ENCODE data around the gene TTC34. TPM values are rescaled to one million over a fixed set of nuclear protein-coding genes. Genes with fewer than 3 reads are reported as not detected.

The TTC34 gene
- polyA plus RNA-seq, 1 of the 3 experiments (the other 2 are of a cell fraction), result 0.16 TPM

- Histone ChIP-seq H4K20me1 (ENCODE audit: insufficient read depth) (no peaks in the 10 kb centered on the region), H2AFZ (ENCODE audit: low read depth) (no peak overlapping the region), H3K9me3 (no peaks in the 10 kb centered on the region), H3K4me2 (no peak overlapping the region), H3K79me2 (ENCODE audit: insufficient read depth) (no peaks in the 10 kb centered on the region), H3K27me3 (ENCODE audit: insufficient read depth) (no peaks in the 10 kb centered on the region), H3K9me2 (no peaks in the 10 kb centered on the region), H3K36me3 (replicated peaks in 1 of 2; ENCODE audit: control insufficient read depth in 1 of 2, insufficient read depth in 2 of 2, low read length in 1 of 2) (no peaks in the 10 kb centered on the region), H3K4me1 (ENCODE audit: control insufficient read depth in 1 of 2, insufficient read depth in 2 of 2, low read depth in 1 of 2, low read length in 1 of 2) (no peaks in the 10 kb centered on the region), H3K9ac (no peak overlapping the region), H3K27ac (ENCODE audit: low read depth in 2 of 2, low read length in 1 of 2) (no peak overlapping the region), H3F3A (replicated peaks; ENCODE audit: insufficient read depth) (no peaks in the 10 kb centered on the region), H3K4me3 (ENCODE audit: low read depth in 2 of 2, low read length in 1 of 2) (no peak overlapping the region)
- POLR2A ChIA-PET, result no interaction called here
- no peak for DNase-seq
- no peak for TF ChIP-seq POLR2AphosphoS5 (IDR thresholded peaks at IDR 0.05; ENCODE audit: low read depth, low read length)
- no peak for TF ChIP-seq GATA2 (CRISPR knock-in tag; IDR thresholded peaks at IDR 0.05)
- no peak for TF ChIP-seq ELF1 (IDR thresholded peaks at IDR 0.05)
- no peak for TF ChIP-seq NRF1 (IDR thresholded peaks at IDR 0.05; ENCODE audit: low read depth, low read length)
- no peak for TF ChIP-seq GABPA (IDR thresholded peaks at IDR 0.05; ENCODE audit: low read depth)
- TF ChIP-seq SIN3A (IDR thresholded peaks at IDR 0.05; ENCODE audit: borderline replicate concordance, low read depth, low read length), result no peak
- TF ChIP-seq, protein P1, sequence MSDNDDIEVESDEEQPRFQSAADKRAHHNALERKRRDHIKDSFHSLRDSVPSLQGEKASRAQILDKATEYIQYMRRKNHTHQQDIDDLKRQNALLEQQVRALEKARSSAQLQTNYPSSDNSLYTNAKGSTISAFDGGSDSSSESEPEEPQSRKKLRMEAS (IDR thresholded peaks at IDR 0.05; ENCODE audit: low read depth), result no peak
- WGBS (ENCODE audit: low lambda C conversion rate), result 8% methylated on average over 14 of the region's 23 CpGs
- CTCF ChIA-PET, result no interaction called here
Observed at GRCh38 chr1:2847086-2847985, 45.8 kb upstream of the TTC34 start.

DNA sequence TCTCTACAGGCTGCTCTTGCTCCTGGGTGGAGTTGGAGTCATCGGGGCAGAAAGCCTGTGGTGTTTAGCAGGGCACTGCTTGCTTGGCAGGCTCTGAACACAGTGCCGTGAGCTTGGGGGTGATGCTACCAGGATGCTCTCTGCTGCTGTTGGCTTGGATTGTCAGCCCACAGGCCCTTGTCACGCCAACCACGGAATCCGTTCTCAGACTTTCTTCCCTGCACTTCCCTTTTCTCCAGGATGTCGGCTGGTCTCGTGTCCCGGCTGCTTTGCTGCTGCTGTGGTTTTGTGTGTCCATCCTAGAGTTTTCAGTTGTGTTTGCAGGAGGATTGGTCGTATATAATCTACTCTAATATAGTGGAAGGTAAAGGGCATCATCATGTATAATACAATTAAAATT is 44.4 kb upstream of the TTC34 start:
- H3K9ac ChIP-seq, result no peak overlapping the region
- no peaks in the 10 kb centered on the region for H3K79me2 ChIP-seq (ENCODE audit: insufficient read depth)
- no peak overlapping the region for H3K4me2 ChIP-seq
- no peaks in the 10 kb centered on the region for H3K9me2 ChIP-seq
- CTCF ChIA-PET, result no interaction called here
- no peak overlapping the region for H2AFZ ChIP-seq (ENCODE audit: low read depth)
- POLR2A ChIA-PET, result no interaction called here
- no peaks in the 10 kb centered on the region for H3K27me3 ChIP-seq (ENCODE audit: insufficient read depth)
- WGBS (ENCODE audit: low lambda C conversion rate), result 8% methylated on average over 7 of the region's 9 CpGs
- H3K4me3 ChIP-seq (ENCODE audit: low read depth in 2 of 2, low read length in 1 of 2), result no peak overlapping the region
- no peak for DNase-seq
- H3K36me3 ChIP-seq (replicated peaks in 1 of 2; ENCODE audit: control insufficient read depth in 1 of 2, insufficient read depth in 2 of 2, low read length in 1 of 2), result no peaks in the 10 kb centered on the region
- H4K20me1 ChIP-seq (ENCODE audit: insufficient read depth), result no peaks in the 10 kb centered on the region
- H3K27ac ChIP-seq (ENCODE audit: low read depth in 2 of 2, low read length in 1 of 2), result no peak overlapping the region
- H3F3A ChIP-seq (replicated peaks; ENCODE audit: insufficient read depth), result no peaks in the 10 kb centered on the region
- H3K4me1 ChIP-seq (ENCODE audit: control insufficient read depth in 1 of 2, insufficient read depth in 2 of 2, low read depth in 1 of 2, low read length in 1 of 2), result no peaks in the 10 kb centered on the region
- no peaks in the 10 kb centered on the region for H3K9me3 ChIP-seq
- TF ChIP-seq, protein P2, sequence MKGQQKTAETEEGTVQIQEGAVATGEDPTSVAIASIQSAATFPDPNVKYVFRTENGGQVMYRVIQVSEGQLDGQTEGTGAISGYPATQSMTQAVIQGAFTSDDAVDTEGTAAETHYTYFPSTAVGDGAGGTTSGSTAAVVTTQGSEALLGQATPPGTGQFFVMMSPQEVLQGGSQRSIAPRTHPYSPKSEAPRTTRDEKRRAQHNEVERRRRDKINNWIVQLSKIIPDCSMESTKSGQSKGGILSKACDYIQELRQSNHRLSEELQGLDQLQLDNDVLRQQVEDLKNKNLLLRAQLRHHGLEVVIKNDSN (IDR thresholded peaks at IDR 0.05; ENCODE audit: borderline replicate concordance, low read depth), result no peak
- TF ChIP-seq PBX3 (IDR thresholded peaks at IDR 0.05) (no peak), TAF1 (IDR thresholded peaks at IDR 0.05; ENCODE audit: borderline replicate concordance, low read depth, low read length) (no peak), RXRA (IDR thresholded peaks at IDR 0.05; ENCODE audit: borderline replicate concordance, low read depth) (no peak), IRF3 (IDR thresholded peaks at IDR 0.05; ENCODE audit: low read depth, low read length) (no peak), FOXJ3 (CRISPR knock-in tag; IDR thresholded peaks at IDR 0.05) (no peak), SMC3 (IDR thresholded peaks at IDR 0.05; ENCODE audit: low read depth, low read length) (no peak), TEAD4 (IDR thresholded peaks at IDR 0.05; ENCODE audit: borderline replicate concordance, insufficient read depth) (no peak), MXI1 (IDR thresholded peaks at IDR 0.05; ENCODE audit: low read depth, low read length) (no peak), RAD21 (IDR thresholded peaks at IDR 0.05; ENCODE audit: low read length) (no peak), MEF2A (IDR thresholded peaks at IDR 0.05; ENCODE audit: borderline replicate concordance, low read depth) (no peak), YY1 (IDR thresholded peaks at IDR 0.05; ENCODE audit: low read depth) (no peak), RFX5 (IDR thresholded peaks at IDR 0.05; ENCODE audit: low read length) (no peak), JUND (IDR thresholded peaks at IDR 0.05) (no peak), EP300 (IDR thresholded peaks at IDR 0.05; ENCODE audit: borderline replicate concordance in 1 of 2, low read depth in 1 of 2, low read length in 1 of 2) (no peak), POLR2AphosphoS5 (IDR thresholded peaks at IDR 0.05; ENCODE audit: low read depth, low read length) (no peak), GABPA (IDR thresholded peaks at IDR 0.05; ENCODE audit: low read depth) (no peak), SIN3A (IDR thresholded peaks at IDR 0.05; ENCODE audit: borderline replicate concordance, low read depth, low read length) (no peak)
- TF ChIP-seq, protein P1 (IDR thresholded peaks at IDR 0.05; ENCODE audit: low read depth), result no peak
- TF ChIP-seq, protein P3, sequence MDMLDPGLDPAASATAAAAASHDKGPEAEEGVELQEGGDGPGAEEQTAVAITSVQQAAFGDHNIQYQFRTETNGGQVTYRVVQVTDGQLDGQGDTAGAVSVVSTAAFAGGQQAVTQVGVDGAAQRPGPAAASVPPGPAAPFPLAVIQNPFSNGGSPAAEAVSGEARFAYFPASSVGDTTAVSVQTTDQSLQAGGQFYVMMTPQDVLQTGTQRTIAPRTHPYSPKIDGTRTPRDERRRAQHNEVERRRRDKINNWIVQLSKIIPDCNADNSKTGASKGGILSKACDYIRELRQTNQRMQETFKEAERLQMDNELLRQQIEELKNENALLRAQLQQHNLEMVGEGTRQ (IDR thresholded peaks at IDR 0.05; ENCODE audit: borderline replicate concordance, low read depth, low read length), result no peak
